ELF-1 (cell line): ENCODE data around the gene PRRT4.
A peak's percentile ranks its signal among the peaks of the same experiment; 100 is the strongest.

Experiments
- DNase-seq: peaks from one replicate; pipeline ENCODE4 v3.0.0-alpha.2; 2016; ENCODE audit warnings: low read depth, low spot score

PRRT4 gene

DNA sequence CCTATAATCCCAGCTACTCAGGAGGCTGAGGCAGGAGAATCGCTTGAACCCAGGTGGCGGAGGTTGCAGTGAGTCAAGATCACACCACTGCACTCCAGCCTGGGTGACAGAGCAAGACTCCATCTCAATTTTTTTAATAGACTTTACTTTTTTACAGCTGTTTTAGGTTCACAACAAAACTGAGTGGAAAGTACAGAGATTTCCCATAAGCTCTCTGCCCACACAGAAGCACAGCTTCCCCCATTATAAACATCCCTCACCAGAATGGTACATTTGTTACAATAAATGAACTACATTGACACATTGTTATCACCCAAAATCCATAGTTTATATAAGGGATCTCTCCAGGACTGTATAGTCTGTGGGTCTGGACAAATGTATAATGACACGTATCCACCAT is 14.6 kb upstream of the PRRT4 start:
- DNase-seq = no peak

DNA sequence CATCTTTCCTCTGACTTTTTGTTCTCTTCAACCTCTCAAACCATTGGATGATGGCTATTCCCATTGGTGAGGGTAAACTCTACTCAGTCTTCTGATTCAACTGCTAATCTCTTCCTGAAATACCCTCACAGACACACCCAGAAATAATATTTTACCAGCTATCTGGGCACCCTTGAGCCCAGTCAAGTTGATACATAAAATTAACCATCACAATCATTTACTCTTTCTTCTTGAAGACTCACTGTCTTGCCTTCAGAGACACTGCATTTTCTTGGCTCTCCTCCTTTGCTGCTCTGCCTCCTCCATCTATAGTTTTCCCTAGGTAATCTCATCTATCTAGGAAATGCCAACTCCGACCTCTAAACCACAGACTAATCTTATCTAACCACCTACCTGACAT is 12.6 kb upstream of the PRRT4 start:
- no peak for DNase-seq

DNA sequence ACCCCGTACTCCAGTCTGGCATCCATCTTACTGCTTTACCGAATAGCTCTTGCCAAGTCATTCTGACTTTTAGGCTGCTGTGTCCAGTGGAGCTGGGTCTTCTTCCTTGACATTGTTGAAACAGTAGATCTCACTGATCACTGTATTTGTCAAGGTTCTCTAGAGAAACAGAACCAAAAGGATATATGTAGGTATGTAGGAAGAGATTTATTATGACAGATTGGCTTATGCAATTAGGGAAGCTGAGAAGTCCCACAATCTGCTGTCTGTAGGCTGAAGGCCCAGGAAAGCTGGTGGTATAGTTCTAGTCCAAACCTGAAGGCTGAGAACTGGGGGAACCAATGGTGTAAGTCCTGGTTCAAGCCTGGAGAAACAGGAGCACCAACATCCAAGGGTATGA is 12.1 kb upstream of the PRRT4 start:
- DNase-seq = no peak

DNA sequence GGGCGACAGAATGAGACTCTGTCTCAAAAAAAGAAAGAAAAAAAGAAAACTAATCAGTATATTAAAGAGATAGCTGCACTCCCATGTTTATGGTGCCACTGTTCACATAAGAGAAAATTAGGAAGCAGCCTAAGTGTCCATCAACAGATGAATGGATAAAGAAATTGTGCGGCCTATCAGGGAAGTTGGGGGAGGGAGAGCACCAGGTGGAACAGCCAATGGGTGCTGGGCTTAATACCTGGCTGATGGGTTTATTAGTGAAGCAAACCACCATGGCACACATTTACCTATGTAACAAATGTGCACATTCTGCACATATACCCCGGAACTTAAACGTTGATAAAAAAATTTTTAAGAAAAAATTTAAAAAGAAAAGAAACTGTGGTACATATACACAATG is 9.0 kb upstream of the PRRT4 start:
- no peak for DNase-seq

DNA sequence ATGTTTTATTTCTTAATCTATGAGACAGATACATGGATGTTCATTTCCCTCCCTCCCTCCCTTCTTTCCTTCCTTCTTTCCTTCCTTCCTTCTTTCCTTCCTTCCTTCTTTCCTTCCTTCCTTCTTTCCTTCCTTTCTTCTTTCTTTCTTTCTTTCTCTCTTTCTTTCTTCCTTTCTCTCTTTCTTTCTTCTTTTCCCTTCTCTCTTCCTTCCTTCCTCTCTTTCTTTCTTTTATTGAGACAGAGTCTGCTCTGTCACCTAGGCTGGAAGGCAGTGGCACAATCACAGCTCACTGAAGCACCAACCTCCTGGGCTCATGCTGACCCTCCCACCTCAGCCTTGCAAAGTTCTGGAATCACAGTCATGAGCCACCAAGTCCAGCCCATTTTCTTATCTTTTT is 5.5 kb upstream of the PRRT4 start:
- no peak for DNase-seq

DNA sequence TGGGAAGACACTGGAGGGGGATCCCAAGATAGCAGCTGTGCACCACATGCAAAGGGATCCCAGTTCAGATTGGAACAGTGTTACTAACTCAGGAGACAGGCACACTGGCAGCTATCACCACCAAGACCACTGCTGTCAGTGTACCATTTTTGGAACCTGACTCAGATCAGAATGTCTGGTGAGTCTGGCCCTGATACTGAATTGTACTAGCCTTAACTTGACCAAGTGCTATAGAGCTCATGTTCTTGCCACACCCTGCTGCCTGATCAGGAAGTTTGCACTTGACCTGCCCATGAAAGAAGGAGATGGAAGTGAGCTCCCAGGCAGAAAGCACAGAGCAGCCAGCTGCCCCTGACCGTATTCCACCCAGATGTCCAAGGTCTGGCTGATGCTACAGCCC is 4.8 kb upstream of the PRRT4 start:
- DNase-seq = no peak

DNA sequence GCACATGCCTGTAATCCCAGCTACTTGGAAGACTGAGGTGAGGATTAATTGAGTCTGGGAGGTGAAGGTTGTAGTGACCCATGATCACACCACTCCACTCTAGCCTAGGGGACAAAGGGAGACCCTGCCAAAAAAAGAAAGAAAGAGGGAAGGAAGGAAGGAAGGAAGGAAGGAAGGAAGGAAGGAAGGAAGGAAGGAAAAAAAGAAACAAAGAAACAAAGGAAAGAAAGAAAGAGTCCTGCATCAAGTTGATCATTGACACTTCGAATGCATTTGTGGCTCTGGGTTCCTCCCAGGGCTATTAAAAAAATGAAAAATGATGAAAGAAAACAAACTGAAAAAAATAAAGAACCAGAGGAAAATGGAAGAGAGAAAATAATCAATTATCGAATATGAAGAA is 3.9 kb upstream of the PRRT4 start:
- DNase-seq = no peak

DNA sequence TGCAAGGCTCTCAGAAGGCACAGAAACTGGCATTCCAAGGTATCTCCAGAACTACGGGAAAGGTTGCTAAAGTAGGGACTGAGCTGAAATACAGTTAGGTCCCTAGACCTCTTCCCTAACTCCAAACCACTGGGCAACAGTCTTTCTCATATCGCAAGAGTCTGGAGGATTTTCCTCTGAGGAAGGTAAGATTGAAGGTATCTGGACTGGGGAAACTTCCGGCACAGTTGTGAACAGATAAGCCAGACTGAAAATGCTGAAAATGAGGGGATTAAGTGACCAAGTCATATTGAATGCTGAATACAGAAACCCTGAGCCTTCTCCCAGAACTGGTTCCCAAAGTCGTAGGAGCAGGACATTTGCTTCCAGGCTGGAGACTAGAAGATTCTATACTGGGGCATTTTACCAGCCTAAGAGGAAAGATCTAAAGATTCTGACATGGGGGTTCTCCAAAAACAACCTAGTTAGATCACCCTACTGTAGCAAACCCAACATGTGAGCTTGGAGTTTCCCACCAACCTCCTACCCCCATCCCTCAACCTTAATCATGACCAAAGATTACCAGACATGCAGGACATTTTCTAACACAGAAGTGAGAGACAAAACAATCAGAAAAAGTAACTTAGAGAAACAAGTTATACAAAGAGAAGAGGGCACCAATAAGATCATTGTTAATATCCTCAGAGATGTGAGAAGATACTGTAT is 2.8 kb upstream of the PRRT4 start:
- DNase-seq = no peak

DNA sequence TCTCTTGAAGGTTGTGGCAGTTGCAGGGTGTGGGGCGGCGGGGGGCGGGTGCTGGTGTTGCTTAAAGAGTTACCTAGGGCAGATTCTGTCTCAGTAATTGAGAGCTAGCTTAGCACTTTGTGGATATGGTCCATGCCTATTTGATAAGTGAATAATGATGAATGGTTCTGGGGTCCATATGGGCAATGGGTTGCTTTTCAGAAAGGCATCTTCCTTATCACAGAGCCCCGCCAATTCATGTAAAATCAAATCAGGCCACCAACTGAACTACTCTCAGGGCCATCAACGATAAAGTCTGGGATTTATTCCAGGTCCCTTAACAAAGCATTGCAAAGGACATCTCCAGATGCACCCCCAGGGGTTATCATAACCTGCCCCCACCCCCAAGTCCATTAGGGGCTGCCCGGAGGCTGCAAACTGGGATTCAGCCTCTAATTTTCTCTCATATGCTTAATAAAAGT is 1.8 kb upstream of the PRRT4 start:
- no peak for DNase-seq

DNA sequence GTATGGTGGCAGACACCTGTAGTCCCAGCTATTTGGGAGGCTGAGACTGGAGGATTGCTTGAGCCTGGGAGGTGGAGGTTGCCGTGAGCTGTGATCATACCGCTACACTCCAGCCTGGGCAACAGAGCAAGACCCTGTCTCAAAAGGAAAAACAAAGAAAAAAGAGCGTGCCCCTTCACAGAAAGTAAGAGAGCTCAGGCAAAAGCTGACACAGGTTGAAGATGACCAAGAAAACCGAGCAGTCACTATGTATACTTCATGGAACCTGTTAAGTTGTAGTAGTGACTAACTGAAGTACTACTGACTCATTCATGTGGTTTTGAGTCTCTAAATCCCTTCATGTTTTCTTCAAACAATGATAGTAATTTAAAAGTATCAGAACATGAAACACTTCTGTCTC is 1.2 kb upstream of the PRRT4 start:
- no peak for DNase-seq

DNA sequence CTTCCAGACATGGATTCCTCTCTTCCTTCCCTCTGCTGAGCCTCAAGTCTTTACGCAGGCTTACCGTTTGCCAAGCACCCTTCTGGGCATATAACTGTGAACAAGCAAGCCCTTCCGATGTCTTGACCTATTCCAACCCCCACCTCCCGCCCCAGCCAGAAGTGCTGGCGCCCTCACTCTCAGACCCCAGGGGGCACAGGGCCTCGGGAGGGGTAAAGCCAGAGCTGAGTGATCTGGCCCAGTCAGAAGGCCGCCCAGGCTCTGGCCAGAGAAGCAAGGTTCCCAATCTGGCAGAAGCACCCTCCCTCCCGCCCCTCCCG is 1.2 kb downstream of the PRRT4 start:
- DNase-seq = no peak

DNA sequence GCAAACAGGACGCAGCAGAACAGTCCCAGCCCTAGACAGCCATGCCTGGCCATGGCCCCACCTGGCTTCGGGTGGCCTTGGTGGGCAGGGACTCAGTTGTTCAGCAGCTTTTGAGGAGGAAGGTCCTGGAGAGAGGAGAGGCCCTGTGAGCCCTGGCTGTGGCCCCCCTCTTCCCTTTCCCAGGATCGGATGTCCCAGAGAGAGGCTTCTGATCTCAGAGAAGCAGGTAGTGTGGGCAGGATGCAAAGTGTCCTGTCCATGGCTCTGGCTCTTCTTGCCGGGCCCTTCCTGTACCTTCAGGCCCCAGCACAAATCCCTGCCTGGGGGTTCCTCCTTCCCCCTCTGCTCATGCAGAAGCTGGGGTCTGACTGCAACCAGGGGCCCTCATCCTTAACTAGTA is 1.6 kb downstream of the PRRT4 start:
- no peak for DNase-seq

DNA sequence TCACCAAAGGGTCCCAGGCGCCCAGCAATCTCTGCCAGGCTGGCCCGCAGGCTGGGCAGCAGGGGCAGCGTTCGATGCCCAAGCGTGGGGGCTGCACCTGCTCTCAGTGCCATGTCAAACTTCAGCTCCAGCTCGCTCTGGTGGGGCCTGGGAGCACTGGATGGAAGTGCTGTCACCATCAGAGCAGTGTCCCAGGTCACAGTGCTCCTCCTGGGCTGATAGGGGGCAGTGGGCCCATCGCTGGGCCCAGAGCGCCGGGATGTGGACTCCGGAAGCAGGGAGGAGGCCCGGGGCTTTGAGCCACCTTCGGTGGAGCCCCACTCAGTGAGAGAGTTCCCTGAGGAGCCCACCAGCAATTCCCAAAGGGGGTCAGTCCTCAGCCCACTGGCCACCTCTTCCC is 2.2 kb downstream of the PRRT4 start:
- DNase-seq = no peak

DNA sequence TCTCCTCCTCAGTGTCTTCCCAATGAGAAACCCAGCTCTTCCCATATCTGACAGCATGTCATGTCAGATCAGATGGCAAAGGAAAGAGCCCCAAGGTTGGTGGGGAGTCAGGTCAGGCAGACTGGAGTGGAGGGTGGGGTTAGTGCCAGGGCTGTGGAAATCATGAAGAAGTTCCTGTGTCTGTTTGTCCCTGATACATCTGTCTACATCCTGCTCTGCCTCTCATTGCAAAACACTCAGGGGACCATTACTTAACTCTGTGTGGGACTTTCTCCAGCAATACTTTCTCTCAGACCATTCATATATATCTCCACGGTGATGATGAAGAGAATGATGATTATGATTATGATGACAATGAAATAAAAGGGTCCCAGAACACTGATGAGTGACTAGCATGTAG is 3.3 kb downstream of the PRRT4 start:
- DNase-seq = no peak

DNA sequence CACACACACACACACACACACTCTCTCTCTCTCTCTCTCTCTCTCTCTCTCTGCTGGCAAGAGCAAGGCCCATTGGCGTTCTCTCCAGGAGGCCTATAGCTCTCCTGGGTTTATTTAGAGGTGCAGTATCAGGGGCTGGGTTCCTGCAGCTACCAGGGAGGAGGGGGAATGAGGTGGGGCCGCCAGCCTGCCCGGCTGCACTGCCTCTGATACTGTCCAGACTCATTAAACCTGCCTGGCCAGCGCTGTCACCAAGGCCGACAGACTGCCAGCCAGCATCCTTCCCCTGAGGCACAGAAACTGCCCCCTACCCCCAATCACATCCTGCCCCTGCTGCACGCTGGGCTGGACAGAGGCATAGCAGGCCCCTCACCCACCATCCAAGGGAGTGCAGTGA is 4.3 kb downstream of the PRRT4 start:
- peak; percentile 94 for DNase-seq

DNA sequence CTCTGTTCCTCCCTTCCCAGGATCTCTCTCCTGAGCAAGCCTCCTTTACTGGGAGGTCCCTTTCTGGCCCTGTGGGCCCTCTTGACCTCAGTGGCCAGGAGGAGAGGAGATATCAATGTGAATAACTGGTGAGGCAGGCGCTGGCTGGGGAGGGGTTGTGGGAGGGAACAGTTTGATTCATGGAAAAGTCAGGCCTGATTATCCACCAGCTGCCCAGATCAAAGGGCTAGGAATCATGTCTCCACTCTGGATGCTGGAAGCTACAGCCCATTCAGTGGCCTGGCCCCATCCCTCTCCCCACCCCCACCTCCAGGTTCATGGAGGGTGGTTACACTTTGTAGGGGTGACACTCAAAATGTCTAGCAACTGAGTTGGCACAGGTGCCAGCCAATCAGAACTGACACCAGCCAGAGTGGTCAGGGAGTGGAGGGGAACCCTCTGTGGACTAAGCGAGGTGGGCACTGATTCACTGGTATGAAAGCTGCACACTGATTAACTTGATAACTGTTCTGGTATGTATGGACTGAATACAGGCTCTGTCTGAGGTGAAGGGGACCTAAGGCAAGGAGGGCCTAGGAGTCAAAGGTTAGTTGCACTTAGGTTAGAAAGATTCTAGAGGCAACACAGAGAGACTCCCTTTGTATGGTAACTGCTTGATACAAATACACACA is 4.8 kb downstream of the PRRT4 start:
- DNase-seq = peak; percentile 58

DNA sequence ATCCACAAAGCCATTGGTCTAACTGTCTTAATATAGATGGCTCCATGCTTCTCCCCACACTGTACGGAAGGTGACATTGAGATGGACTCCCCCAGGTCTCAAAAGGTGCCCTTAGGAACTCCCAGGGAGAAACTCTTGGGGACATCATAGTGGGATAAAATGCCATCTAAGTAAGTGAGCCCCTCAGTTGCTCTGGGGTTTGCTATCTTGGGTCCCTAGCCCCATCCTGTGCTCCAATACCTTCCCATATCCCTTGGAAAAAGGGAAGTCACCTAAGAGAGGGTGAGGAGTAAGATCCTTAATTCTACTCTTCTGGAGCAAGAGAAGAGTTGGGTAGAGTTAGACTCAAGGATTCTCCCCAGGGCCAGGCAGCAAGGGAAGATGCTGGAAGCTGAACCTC is 7.9 kb downstream of the PRRT4 start:
- no peak for DNase-seq

DNA sequence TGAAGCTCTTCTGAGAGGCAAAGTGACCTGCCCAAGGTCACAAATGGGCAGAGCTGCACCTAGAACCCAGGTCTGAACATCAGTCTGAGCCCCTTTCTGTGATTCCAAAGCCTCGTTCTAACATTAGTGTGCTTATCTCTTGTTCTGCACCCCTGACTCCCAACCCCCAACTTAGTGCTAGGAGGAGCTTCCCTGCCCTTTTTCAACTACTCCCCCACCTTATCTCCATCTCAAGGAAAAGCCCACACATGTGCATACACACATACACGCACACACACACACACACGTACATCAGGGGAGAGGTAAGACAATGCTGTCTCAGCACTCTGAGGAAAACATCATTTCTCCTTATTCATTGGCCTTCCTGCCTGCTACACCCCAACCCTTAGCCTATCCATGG is 8.3 kb downstream of the PRRT4 start:
- DNase-seq = no peak

DNA sequence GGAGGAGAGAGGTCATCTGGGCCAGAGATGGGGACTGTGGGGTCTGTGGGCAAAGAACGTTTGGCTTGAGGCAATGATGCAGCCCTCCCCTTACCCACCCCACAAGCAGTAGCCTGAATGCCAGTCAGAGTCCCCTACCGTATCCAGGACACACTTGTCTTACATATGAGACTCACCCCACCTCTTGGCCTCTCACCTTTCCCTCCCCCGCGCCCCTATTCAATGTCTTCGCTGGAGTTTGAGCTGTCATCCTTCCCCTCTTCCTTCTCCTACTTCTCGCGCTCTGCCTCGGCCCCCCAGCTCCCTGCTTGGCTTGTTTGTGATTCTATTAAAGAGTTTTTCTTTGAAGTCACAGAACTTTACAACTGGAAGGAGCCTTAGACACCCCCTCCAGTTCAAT is 8.9 kb downstream of the PRRT4 start:
- no peak for DNase-seq

DNA sequence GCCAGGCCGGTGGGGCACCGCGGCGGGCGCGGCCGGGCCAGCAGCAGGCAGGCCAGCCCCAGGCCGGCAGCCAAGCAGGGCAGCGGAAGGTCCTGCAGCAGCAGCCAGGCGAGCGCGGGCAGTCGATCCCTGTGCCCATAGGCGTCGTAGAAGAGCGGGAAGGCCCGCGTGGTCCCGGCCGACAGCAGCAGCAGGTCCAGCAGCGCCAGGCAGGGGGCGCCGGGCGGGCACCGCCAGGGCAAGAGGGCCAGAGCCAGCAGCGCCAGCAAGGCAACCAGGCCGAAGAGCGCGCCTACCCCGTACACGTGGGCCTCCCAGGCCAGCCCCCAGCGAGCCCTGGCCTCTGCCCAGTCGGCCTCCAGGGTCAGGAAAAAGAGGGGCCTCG is 9.3 kb downstream of the PRRT4 start:
- DNase-seq = peak; percentile 90

DNA sequence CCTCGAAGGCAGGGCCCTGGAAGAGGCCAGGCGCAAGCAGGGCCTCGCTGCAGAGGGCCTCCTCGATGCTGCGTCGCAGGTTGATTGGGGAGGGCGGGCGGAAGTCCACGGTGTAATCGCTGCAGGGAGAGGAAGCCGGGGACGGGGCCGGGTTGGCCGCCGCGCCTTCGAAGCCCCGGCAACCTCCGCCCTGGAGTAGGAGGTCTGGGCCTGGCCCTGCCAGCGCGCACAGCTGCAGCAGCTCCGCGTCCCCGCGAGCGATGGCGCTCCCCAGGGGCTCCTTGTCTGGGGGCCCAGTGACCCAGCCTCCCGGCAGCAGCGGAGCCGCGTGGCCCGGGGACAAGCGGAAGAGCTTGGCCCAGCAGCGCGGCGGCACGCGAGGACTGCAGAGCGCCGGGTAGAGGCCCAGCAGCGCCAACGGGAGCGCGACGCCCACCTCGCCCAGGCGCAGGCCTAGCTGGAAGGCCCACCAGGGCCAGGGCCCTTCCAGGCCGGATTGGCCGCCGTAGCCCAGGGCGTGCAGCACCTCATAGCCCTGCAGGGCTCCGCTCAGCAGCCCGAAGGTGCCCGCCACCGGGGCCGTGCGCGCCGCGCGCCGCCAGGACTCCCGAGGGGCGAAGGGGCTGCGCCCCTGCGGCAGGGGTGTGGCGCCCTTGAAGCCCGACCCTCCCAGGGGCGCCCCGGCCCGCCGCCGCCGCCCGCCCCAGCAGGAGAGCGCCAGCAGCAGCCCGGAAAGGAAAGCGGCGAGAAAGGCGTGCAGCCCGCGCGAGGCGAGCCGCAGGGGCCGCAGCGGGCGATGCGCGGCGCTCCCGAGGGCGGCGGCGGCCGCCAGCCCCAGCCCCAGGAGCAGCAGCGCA is 10.0 kb downstream of the PRRT4 start:
- DNase-seq = peak; percentile 63

DNA sequence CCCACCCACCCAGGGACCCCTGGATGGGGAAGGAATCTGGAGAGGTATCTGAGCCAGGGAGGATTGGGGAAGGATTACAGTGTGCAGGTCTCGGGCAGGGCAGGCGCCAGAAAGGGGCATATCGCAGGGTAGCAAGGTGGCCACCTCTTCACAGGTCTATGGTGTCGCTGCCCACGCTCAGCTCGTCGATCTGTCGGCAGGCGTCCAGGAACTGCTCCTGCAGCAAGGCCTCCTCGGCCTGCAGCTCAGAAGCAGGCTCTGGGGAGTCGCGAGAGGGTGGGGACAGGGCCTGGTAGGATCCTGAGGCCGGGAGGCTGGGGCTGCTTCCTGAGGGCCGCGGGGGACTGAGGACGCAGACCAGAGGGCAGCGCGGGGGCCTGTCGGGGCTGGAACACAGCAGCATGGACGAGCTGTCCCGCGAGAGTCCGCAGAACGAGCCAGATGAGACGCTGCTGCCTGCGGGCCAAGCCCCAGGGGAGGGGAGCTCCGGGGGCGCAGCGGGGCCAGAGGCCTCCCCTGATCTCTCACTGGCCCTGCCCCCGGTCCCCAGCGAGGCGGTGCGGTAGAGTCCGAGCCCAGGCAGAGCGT is 10.7 kb downstream of the PRRT4 start:
- DNase-seq = no peak

DNA sequence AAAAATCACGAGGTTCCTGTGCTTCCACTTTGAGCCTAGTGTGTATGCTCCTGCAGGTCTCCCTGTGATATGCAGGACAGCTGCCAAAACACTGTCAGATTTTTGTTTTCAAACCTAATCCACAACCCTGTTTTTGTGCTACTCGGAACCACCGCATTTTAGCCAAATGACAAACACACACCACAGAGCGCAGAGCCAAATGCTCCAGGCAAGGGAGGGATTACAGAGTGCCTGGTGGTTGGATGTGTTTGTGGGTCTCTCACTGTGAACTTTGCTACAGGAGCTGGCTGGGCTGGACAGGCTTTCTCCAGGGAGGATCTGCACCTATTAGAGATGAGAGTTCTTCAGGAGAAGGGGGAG is 12.0 kb downstream of the PRRT4 start:
- peak; percentile 40 for DNase-seq
